ENCODE results near the gene AKAP7.

- TF ChIP-seq JUNB (IDR thresholded peaks at IDR 0.05) (no peak), CTCF (IDR thresholded peaks at IDR 0.05) (no peak), REST (IDR thresholded peaks at IDR 0.05) (no peak), NPAS2 (CRISPR knock-in tag; IDR thresholded peaks at IDR 0.05; ENCODE audit: borderline replicate concordance) (no peak), NR3C1 (IDR thresholded peaks at IDR 0.05) (no peak), EP300 (IDR thresholded peaks at IDR 0.05) (no peak), CHD2 (IDR thresholded peaks at IDR 0.05; ENCODE audit: low read length, partially characterized antibody) (no peak), SMC3 (IDR thresholded peaks at IDR 0.05) (no peak), MAFK (IDR thresholded peaks at IDR 0.05; ENCODE audit: partially characterized antibody) (no peak)
Measured at GRCh38 chr6:131290955-131291354, 155.7 kb downstream of the AKAP7 start.
